Keratinocyte (primary cell): ENCODE data around the gene ANKRD44. TPM values are rescaled to one million over a fixed set of nuclear protein-coding genes. Genes with fewer than 3 reads are reported as not detected.

ENCODE experiments used
- DNase-seq: peaks from one replicate; pipeline ENCODE4 v3.0.0-alpha.2; 2011; ENCODE audit warnings: low read depth, missing footprints, low spot score
- FAIRE-seq: peaks from 2 replicates; lab custom pipeline; 2011; peaks lifted over from hg19 to GRCh38; lab: Jason Lieb, UNC
- H2AFZ ChIP-seq: 2 replicates; pipeline ENCODE4 v1.6.0; 2012; ENCODE audit warnings: low read length, control low read depth, inconsistent platforms; ENCODE audit not compliant: control insufficient read depth
- H3K27ac ChIP-seq: 2 replicates; pipeline ENCODE4 v1.5.1; 2011; ENCODE audit warnings: low read length; ENCODE audit not compliant: control insufficient read depth, insufficient read depth
- H3K27me3 ChIP-seq: 3 replicates; pipeline ENCODE4 v1.6.0; 2011; ENCODE audit warnings: low read length; ENCODE audit not compliant: control insufficient read depth, insufficient read depth; ENCODE audit errors: extremely low read depth
- H3K36me3 ChIP-seq, 2 experiments: 2 replicates in 1 of 2; 3 replicates in 1 of 2; pipeline ENCODE4 v1.5.1; 2011; ENCODE audit warnings: low read length in 2 of 2, mild to moderate bottlenecking in 1 of 2; ENCODE audit not compliant: control insufficient read depth in 2 of 2, insufficient read depth in 2 of 2; ENCODE audit errors: extremely low read depth in 1 of 2
- H3K4me1 ChIP-seq: 3 replicates; pipeline ENCODE4 v1.5.1; 2011; ENCODE audit warnings: low read length; ENCODE audit not compliant: control insufficient read depth, insufficient read depth; ENCODE audit errors: extremely low read depth
- H3K4me2 ChIP-seq: 3 replicates; pipeline ENCODE4 v1.6.0; 2011; ENCODE audit warnings: low read depth, low read length; ENCODE audit not compliant: control insufficient read depth, insufficient read depth; ENCODE audit errors: extremely low read depth
- H3K4me3 ChIP-seq, 3 experiments: fragments of 200-600 bp in 1 of 3; sonication (generic) in 1 of 3; 2 replicates in 2 of 3; 3 replicates in 1 of 3; pipeline ENCODE4 v1.5.1; 2011 to 2016; ENCODE audit warnings: low read length in 3 of 3, mild to moderate bottlenecking in 3 of 3, control low read depth in 2 of 3, inconsistent platforms in 1 of 3, low read depth in 1 of 3, mixed read lengths in 1 of 3, mixed run types in 1 of 3, moderate library complexity in 1 of 3; ENCODE audit not compliant: control insufficient read depth in 2 of 3, insufficient read depth in 2 of 3; ENCODE audit errors: extremely low read depth in 1 of 3
- H3K79me2 ChIP-seq: 2 replicates; pipeline ENCODE4 v1.6.0; 2012; ENCODE audit warnings: low read length; ENCODE audit not compliant: control insufficient read depth, insufficient read depth
- H3K9ac ChIP-seq: 3 replicates; pipeline ENCODE4 v1.6.0; 2011; ENCODE audit warnings: low read length; ENCODE audit not compliant: control insufficient read depth, insufficient read depth; ENCODE audit errors: extremely low read depth
- H3K9me1 ChIP-seq: 3 replicates; pipeline ENCODE4 v1.6.0; 2011; ENCODE audit warnings: low read length; ENCODE audit not compliant: control insufficient read depth, insufficient read depth; ENCODE audit errors: extremely low read depth
- H3K9me3 ChIP-seq: 2 replicates; pipeline ENCODE4 v1.5.1; 2012; ENCODE audit warnings: low read depth, low read length; ENCODE audit not compliant: control insufficient read depth
- H4K20me1 ChIP-seq: 3 replicates; pipeline ENCODE4 v1.6.0; 2011; ENCODE audit warnings: low read length; ENCODE audit not compliant: control insufficient read depth, insufficient read depth; ENCODE audit errors: extremely low read depth
- CTCF ChIP-seq, 3 experiments: IDR thresholded peaks in 1 of 3; conservative IDR thresholded peaks in 1 of 3; optimal IDR thresholded peaks in 1 of 3; 2 replicates in 2 of 3; 3 replicates in 1 of 3; pipeline versions ENCODE3 to v1.5.1; 2011; ENCODE audit warnings: low read length in 3 of 3, mild to moderate bottlenecking in 3 of 3, moderate library complexity in 2 of 3, control low read depth in 1 of 3, inconsistent platforms in 1 of 3; ENCODE audit not compliant: insufficient read depth in 2 of 3; ENCODE audit errors: extremely low read depth in 1 of 3
- EZH2 ChIP-seq: IDR thresholded peaks from one replicate; pipeline ENCODE4 v1.6.1; 2012; ENCODE audit warnings: inconsistent platforms, mild to moderate bottlenecking, low read length, moderate library complexity
- dilution Hi-C: fragments of 300-500 bp; cut with MboI; formaldehyde crosslinking; loops from one replicate; pipeline ENCODE4 v1.7.0; 2020; ENCODE audit warnings: low sequenced_read_pairs; ENCODE audit not compliant: extremely low pct_ligation_motif_present
- polyA plus RNA-seq, 5 experiments: library from polyadenylated mRNA; depleted of rRNA in 3 of 5; stranded (reverse) in 3 of 5; stranded (forward) in 1 of 5; unstranded in 1 of 5; fragments of >200 nt; gene quantifications; 1 replicate in 1 of 5; 2 replicates in 3 of 5; 3 replicates in 1 of 5; pipeline versions ENCODE4 v1.2.1 to v1.2.3, GENCODE V29; 2011 to 2012; ENCODE audit warnings: missing spikeins in 2 of 5, low read depth in 1 of 5, low replicate concordance in 1 of 5

ANKRD44 gene
- polyA plus RNA-seq, 1 donor (not counting 4 experiments of a cell fraction or from before 2014, with no cell fraction given) = 0.35 TPM

GRCh38 chr2:197028633-197029032 lies 281.9 kb downstream of the ANKRD44 start:
- Histone ChIP-seq H3K4me1 (no peaks in the 10 kb centered on the region), H3K9me1 (no peaks in the 10 kb centered on the region), H4K20me1 (no peaks in the 10 kb centered on the region), H3K36me3 (no peaks in the 10 kb centered on the region), H3K9me3 (no peaks in the 10 kb centered on the region), H3K4me3 (no peak overlapping the region), H3K4me2 (no peak overlapping the region), H2AFZ (no peak overlapping the region), H3K79me2 (no peaks in the 10 kb centered on the region), H3K27ac (no peak overlapping the region), H3K27me3 (no peaks in the 10 kb centered on the region), H3K9ac (no peak overlapping the region)
- no peak for FAIRE-seq
- TF ChIP-seq CTCF (optimal IDR thresholded peaks at IDR 0.05 in 1 of 3, IDR thresholded peaks at IDR 0.05 in 1 of 3, conservative IDR thresholded peaks at IDR 0.05 in 1 of 3; ENCODE audit: extremely low read depth in 1 of 3, insufficient read depth in 2 of 3, low read length in 3 of 3) (no peak), EZH2 (no peak)
- dilution Hi-C loops = no loop called here
- no peak for DNase-seq

GRCh38 chr2:197028230-197028629 lies 282.4 kb downstream of the ANKRD44 start:
- Histone ChIP-seq H2AFZ (no peak overlapping the region), H3K27ac (no peak overlapping the region), H3K4me2 (no peak overlapping the region), H3K9me3 (no peaks in the 10 kb centered on the region), H3K27me3 (no peaks in the 10 kb centered on the region), H3K4me3 (no peak overlapping the region), H3K9ac (no peak overlapping the region), H3K79me2 (no peaks in the 10 kb centered on the region), H3K9me1 (no peaks in the 10 kb centered on the region), H4K20me1 (no peaks in the 10 kb centered on the region), H3K4me1 (no peaks in the 10 kb centered on the region), H3K36me3 (no peaks in the 10 kb centered on the region)
- FAIRE-seq (no peak), DNase-seq (no peak)
- TF ChIP-seq EZH2 (no peak), CTCF (optimal IDR thresholded peaks at IDR 0.05 in 1 of 3, IDR thresholded peaks at IDR 0.05 in 1 of 3, conservative IDR thresholded peaks at IDR 0.05 in 1 of 3; ENCODE audit: extremely low read depth in 1 of 3, insufficient read depth in 2 of 3, low read length in 3 of 3) (no peak)
- dilution Hi-C loops = no loop called here
